HG03558 (cell line): Measurements from ENCODE around the gene WDR86.

Source experiments
- ATAC-seq: cut with Tn5 transposase; IDR thresholded peaks from one replicate; pipeline ENCODE4 v1.9.1; 2021; ENCODE audit warnings: moderate number of reproducible peaks; ENCODE audit not compliant: unreplicated experiment; ENCODE audit errors: extremely low read depth

WDR86 gene

GRCh38 chr7:151393031-151393977 is 16.5 kb downstream of the WDR86 start:
- ATAC-seq: no peak

- no peak for ATAC-seq
Measured at GRCh38 chr7:151392426-151392825, 17.4 kb downstream of the WDR86 start.

- ATAC-seq: no peak
Measured at GRCh38 chr7:151392002-151392401, 17.8 kb downstream of the WDR86 start.

GRCh38 chr7:151391358-151391730 is 18.5 kb downstream of the WDR86 start:
- no peak for ATAC-seq

GRCh38 chr7:151390598-151391357 is 19.1 kb downstream of the WDR86 start:
- ATAC-seq: no peak

GRCh38 chr7:151389768-151390597 is 19.9 kb downstream of the WDR86 start:
- no peak for ATAC-seq

- no peak for ATAC-seq
Measured at GRCh38 chr7:151389096-151389767, 20.6 kb downstream of the WDR86 start.

- no peak for ATAC-seq
Measured at GRCh38 chr7:151388430-151388829, 21.4 kb downstream of the WDR86 start.

GRCh38 chr7:151388007-151388297 is 21.9 kb downstream of the WDR86 start:
- no peak for ATAC-seq

GRCh38 chr7:151387161-151388006 is 22.5 kb downstream of the WDR86 start:
- ATAC-seq: no peak

GRCh38 chr7:151386301-151387160 is 23.3 kb downstream of the WDR86 start:
- no peak for ATAC-seq

GRCh38 chr7:151385626-151386300 is 24.1 kb downstream of the WDR86 start:
- no peak for ATAC-seq

- no peak for ATAC-seq
Measured at GRCh38 chr7:151384776-151385625, 24.8 kb downstream of the WDR86 start.

GRCh38 chr7:151384352-151384697 is 25.5 kb downstream of the WDR86 start:
- no peak for ATAC-seq

GRCh38 chr7:151383638-151384351 is 26.0 kb downstream of the WDR86 start:
- ATAC-seq: no peak

- no peak for ATAC-seq
Measured at GRCh38 chr7:151382079-151382885, 27.6 kb downstream of the WDR86 start.
